Kidney capillary endothelial cell (primary cell): ENCODE results near the gene RNF8.
A peak's percentile ranks its signal among the peaks of the same experiment; 100 is the strongest.
"Not testable (repeated sequence)": the region's sequence is repeated elsewhere in the genome, so short reads cannot be mapped to it uniquely, and the experiment has no call there.

Experiments
- DNase-seq: peaks from one replicate; pipeline ENCODE4 v3.0.0-alpha.2; 2018; ENCODE audit warnings: low spot score

The RNF8 gene

DNA sequence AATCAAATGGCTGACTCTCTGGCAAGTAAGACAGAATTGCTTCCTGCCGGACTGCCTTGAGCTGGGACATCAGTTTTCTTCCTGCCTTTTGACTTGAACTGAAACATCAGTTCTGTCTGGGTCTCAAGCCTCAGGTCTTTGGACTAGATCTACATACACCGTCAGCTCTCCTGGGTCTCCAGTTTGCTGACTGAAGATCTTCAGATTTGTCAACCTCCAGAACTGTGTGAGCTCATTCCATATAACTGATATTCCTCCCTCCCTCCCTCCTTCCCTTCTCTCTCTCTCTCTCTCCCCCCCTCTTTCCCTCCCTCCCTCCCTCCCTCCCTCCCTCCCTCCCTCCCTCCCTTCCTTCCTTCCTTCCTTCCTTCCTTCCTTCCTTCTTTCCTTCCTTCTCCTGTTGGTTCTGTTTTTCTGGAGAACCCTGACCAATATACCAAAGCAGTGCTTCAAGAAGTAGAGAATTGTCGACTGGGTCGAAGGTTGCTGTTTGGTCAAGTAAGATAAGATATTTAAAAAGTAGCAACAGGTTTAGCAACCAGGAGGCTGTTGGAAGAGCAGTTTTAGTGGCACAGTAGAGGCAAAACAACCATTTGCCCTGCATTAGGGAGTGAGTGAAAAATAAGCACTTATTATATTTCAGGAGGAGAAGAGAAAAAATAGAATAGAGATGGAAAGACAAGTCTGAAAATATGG is 46.2 kb downstream of the RNF8 start:
- DNase-seq, result no peak

DNA sequence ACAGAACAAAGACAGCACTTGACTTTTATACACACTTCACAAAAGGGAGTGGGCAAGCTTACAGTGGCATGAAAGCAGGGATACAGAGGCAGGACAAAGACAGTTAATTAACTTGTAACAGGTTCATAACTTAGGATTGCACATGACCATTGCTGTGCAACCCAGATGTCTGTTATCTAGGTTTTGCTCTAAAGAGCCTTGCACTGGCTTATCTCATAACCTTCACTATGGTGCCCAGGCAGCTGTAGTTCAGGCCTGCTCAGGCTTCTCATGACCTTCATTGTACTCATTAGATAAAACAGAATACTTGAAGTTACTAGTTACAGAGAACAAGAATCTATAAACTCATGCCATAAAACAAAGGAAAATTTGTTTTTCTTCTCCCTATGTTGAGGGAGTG is 47.9 kb downstream of the RNF8 start:
- not testable (repeated sequence) for DNase-seq

DNA sequence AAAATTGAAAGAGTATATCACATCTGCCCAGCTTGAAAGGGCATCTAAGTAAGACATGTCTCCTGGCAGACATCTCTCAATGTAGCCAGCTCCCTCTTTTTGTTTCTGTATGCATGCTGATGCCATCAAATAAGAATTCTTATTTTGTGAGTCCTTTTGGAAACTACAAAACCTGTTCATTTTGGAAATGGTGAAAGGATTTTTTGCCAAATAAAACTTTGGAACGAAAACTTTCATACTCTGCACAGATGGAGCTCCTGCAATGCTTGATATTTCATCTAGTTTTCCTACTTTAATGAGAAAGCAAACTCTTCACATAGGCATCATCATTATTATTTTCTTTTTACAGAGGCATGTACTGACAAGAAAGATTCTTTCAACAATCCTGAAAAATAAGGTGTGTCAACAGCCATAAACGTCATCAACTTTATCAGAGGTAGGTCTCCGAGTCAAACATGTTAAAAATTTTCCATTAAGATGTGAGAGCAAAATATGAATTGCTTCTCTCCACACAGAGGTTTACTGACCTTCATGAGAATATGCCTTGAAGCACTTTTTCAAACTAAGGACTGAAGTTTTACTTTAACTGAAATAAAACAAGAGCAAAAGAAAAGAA is 53.1 kb downstream of the RNF8 start:
- DNase-seq, result no peak

DNA sequence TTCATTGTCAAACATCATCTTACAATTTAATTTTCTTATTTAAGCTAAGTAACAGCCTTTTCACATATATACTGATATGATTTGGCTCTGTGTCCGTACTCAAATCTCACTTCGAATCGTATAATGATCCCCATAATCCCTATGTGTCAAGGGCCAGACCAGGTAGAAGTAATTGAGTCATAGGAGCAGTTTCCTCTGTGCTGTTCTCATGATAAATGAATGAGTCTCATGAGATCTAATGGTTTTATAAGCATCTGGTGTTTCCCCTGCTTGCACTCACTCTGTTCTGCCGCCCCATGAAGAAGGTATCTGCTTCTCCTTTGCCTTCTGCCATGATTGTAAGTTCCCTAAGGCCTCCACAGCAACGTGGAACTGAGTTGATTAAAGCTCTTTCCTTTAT is 54.2 kb downstream of the RNF8 start:
- no peak for DNase-seq

DNA sequence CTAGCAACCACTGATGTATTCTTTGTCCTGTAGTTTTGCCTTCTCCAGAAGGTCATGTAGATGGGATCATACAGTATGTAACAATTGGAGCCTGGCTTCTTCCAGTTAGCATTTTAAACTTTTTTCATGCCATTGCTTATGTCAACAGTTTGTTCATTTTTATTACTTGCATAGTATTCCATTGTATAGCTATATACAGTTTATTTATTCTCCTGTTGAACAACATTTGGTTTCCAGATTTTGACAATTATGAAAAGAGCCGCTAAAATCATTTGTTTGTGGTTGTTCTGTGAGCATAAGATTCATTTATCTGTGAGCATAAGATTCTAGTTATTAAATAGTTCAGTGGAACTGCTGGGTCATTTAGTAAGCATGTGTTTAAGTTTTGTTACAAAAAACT is 55.7 kb downstream of the RNF8 start:
- no peak for DNase-seq

DNA sequence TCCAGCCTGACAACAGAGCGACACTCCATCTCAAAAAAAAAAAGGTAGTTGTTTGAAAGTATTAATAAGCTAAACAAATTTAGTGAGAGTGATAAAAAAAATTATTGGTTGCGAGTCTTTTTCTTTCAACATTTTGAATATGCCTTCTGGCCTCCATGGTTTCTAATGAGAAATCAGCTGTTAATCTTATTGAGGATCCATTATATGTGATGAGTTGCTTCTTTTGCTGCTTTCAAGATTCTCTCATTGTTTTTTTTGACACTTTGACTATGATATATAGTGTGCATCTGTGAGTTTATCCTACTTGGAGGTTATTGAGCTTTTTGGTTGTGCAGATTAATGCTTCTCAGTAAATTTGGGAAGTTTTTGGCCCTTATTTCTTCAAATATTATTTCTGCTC is 63.6 kb downstream of the RNF8 start:
- DNase-seq, result no peak

DNA sequence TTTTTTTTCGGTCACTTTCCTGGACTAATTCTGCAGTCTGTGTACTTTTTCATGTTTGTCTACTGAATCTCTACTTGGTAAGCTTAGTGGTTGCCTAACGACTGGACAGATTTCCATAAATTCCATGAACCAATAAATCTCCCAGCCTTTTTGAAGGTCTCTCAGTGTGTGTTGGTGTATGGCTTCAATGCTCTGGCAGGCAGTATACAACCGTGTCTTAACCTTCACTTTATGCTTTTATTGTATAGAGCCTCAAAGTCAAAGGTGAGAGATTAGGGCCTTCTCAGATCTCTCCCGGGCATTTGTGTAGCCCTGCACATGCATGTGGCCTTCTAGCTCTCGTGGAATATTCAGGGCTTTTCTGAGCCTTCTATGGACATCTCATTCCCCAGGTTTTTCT is 64.9 kb downstream of the RNF8 start:
- DNase-seq, result no peak

DNA sequence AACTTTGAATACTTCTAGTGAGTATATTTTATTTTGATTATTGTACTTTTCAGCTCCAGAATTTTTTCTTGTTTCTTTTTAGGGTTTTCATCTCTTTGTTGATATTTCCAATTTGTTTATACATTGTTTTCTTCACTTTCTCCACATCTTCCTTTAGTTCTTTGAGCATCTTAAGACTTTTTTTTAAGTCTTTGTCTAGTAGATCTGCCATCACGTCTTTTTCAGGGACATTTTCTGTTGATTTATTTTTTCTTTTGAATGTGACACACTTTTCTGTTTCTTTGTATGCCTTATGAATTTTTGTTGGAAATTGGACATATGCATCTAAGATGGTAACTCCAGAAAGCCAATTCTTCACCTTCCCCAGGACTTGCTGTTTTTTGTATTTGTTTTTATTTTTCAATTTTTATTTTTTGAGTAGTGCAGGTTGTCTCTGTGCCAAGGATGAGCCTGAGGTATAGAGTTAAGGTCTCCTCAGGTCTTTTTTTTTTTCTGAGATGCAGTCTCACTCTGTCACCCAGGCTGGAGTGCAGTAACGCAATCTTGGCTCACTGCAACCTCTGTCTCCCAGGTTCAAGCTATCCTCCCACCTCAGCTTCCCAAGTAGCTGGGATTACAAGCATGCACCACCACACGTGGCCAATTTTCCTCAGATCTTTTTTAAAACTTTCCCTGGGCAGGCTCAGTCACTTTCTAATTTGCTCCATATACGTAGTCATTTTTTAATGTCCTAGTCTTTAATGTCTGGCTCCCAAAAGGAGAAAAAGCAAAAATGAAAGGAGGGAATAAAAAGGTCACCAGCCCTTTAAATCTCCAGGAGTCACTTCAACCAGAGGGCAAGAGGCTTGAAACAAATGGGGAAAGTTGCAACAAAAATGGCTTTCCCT is 72.5 kb downstream of the RNF8 start:
- DNase-seq, result no peak

DNA sequence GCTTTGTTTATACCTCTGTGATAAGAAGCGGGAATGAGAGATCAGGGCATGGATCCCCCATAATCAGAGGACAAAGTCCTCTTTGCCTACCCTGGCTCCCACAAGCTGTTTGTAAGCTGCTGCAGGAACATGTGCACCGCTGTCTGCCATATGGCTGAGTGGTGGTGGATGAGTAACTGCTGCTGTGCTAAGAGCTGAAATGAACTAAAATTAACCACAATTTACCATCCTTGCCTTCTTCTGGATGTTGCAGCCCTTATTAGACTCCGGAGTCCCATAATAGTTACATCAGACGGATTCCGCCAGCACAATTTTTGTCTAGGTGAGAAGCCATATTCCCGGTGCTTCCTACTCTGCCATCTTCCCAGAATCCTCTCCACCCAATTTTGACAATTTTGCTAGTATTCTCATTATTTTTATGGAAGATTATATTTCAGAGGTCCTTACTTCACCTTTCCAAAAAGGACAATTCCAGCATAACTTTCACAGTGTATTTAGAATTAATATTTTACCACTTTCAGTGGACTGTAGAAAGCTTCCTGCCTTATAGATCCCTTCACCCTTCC is 73.2 kb downstream of the RNF8 start:
- DNase-seq, result no peak

DNA sequence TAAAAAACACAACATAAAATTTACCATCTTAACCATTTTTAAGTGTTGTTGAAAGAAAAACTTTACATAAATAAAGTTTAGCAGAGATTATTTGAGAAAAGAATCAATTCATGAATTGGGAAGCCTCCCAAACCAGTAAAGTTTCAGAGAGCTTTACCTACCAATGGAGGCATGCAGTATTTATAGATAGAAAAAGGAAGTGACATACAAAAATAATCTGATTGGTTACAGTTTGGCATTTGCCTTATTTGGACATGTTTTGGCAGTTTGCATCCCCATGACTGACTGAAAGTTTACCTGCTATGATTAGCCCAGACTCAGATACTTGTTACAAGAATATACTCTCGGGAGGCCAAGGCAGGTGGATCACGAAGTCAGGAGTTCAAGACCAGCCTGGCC is 75.6 kb downstream of the RNF8 start:
- no peak for DNase-seq

DNA sequence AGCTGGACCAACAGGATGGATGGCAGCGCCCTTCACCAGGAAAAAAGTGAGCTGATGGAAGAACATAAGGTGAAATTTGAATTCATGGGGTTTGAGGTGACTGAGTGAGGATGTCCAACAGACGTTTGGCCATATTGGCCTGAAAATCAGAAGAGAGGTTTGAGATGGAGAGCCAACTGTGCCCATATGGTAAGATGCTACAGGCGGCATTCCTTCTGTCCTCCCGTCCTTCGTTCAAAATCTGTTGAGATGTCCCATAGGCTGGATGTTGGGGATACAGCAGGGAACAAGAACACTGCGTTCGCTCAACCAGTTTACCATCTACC is 78.8 kb downstream of the RNF8 start:
- no peak for DNase-seq

DNA sequence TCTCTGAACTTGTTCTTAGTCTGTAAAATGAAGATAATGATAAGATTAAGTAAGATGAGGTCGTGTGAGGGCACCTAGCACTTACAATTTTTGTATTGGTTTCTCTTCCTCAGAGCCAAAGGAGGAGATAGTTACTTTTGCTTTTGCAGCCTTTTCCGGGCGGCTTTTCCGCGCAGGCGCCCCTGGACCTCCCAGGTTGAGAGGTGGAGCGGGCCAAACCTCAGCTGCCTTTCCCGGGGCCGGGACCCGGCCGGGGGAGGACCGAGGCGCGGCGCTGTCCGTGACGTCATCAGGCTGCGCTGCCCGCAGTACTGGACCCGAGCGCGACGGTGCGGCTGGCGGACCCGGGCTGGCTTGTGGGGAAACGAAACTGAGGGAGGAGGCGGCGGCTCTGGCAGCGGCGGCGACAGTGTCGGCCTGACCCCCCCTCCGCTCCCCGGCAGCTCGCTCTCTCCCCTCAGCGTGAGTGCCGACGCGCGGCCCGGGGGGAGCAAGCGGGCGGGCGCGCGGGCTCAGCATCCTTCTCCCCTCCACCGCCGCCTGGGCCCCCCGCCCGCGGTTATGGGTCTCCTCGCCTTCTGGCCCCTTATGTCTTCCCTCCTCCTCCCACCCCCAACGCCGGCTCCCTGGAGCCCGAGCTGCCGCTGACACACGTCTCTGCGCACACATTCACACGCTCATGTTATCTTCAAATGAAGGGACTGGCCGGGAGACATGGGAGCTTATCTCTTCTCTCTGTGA is 79.3 kb downstream of the RNF8 start, which contains the start of gene CMTR1:
CMTR1 (plus strand) TSS at position 306 of the 741 bp plus-strand sequence. CDS start 2,409 bp downstream, outside the sequence.
- peak; percentile 84 for DNase-seq

DNA sequence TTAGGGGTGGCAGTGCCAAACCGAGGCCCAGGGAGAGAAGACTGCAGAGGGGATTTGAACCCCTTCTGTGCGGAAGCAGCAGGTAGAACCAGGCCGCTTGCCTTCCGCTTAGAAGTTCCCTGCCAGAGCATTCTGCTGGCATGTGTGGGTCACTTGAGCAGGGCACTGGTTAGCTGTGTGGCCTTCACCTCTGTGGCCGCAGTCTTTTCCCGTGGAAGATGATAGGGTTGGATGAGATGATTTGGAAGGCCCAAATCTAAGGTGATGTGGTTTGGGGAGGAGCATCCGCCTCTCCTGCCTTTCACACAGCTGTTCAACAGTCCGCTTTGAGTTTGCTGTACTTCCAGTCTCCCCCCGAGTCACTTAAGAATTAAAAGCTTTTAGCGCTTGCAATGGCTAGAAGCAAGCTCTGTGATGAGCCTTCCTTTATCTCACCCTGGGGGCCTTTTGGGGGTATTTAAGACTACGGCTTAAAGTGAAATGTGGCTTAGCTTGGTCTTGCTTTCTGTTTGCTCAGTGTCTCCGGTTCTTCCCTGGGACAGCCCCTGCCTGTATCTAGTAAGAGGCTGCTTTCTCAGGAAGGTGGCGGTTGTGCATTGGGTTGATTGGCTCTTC is 80.0 kb downstream of the RNF8 start:
- peak; percentile 7 for DNase-seq

DNA sequence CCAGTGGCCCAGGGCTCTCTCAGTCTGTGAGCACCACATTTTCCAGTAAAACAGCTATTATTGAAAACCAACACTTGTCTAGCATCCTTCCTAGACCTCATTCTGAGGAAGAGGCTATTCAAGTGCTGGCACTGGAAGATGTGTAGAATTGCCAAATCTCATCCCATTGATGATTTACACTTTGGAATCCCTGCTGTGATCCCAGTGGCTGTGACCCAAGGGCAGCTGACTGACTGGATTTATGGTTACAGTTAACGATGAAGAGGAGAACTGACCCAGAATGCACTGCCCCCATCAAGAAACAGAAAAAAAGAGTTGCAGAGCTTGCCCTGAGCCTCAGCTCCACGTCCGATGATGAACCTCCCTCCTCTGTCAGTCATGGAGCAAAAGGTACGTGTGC is 81.6 kb downstream of the RNF8 start:
- DNase-seq, result no peak

DNA sequence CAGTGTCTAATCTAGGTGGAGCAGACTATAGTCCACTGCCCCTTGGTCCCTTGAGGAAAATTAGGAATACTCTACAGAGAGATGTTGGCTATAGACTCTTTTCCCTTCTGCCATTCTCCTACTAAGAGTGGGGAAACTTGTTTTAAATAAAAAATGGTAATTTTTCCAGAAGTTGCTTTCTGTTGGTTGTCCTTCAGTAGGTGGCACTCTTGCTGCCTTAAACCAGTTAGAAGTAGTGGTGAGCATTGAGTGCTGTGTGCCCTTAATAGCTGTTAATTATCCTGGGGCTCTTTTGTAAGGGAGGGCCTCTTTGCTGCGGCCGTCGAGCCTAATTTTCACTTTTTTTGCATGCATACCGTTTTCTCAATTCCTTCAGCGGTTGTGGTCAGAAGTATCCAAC is 82.0 kb downstream of the RNF8 start:
- DNase-seq, result no peak

DNA sequence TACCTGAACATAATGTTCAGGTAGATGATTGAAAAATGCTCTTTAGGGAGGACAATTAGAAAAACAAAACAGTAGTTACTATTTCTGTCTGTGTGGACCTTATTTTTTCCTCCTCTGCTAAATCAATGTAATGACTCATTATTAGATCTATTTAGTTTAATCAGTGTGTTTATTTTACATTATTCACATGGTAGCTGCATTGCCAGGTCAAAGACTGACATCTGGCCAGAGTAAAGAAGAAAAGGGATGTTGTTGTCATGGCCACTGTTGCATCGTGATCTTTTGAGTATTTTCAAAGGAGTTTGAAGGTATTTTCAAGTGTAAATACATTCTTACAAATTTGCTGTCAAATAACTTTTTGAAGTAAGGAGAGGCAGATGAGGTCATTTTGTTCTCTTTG is 85.1 kb downstream of the RNF8 start:
- DNase-seq, result no peak

DNA sequence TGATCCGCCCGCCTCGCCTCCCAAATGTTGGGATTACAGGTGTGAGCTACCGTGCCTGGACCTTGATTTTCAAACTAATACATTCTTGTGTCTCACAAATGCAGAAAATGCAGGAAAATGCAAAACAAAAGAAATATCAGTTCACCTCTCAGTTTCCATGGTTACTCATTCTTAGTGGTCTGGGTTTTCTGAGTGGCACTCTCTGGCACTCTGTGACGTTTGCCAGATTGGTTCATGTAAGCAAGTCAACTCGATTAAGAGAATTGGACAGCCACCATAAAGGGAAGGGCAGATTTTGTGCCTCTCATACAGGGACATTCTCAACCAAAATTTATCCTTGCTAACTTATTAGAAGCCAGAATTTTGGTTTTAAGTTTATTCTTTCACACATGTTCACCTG is 87.9 kb downstream of the RNF8 start:
- DNase-seq, result no peak

DNA sequence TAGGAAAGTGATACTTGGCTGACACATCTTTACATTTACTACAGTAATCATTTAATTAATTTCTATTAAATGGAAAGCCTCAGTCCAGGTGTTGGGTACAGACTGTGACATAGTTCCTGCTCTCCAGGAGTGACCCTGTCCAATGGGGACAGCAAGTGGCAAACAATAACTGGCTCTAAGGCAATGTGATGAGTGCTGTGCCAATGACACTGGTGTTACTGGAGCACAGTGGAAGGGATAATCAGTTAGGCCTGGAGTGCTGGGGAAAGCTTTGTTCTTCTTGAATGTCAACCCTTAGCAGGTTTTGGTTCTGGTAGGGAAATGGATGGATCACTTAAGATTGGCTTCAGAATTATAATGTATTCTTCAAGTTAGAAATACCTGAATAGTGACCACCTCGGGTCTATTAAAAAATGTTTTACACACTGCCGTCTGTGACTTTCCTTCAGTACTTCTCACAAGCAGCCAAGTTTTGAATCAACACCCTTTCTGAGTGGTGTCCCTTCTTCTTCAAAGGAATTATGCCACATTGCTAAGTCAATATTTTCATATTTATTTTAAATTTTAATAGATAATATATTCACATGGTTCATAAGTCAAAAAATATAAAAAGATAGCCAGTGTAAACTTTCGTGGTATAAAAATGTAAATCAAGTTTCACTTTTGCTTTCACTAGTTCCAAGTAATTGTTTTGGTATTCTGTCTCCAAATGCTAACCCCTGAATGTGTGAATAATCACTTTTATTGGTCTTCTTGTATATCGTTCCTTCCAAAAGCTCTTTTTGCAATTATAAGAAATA is 88.8 kb downstream of the RNF8 start:
- no peak for DNase-seq

DNA sequence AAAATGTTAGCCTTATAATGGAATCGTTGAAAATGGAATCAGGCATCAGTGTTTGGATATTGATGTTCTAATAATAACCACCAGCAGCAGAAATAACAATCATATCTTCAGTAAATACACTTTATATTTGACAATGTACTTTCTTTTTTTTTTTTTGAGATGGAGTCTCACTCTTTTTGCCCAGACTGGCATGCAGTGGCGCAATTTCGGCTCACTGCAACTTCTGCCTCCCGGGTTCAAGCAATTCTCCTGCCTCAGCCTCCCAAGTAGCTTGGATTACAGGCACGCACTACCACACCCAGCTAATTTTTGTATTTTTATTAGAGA is 89.4 kb downstream of the RNF8 start:
- not testable (repeated sequence) for DNase-seq
